Heart right ventricle (tissue), 16 donors: Measurements from ENCODE around the gene LCE1B. TPM values are rescaled to one million over a fixed set of nuclear protein-coding genes. Genes with fewer than 3 reads are reported as not detected.

ENCODE experiments used
- ATAC-seq, 8 donors: fragments of 200-7000 bp; cut with Tn5 transposase; one replicate each; pipeline ENCODE4 v1.9.1; 2020; ENCODE audit warnings: mild to moderate bottlenecking in 8 of 8, moderate library complexity in 8 of 8, moderate number of reproducible peaks in 1 of 8
- DNase-seq, 2 donors: peaks; one replicate each; pipeline ENCODE4 v3.0.0-alpha.2; 2020
- H3K27ac ChIP-seq, 10 donors: fragments of 200-600 bp; sonication (generic) in 2 of 10; one replicate each; pipeline versions ENCODE4 v1.5.0 to v1.8.0; 2020 to 2022; ENCODE audit warnings: mild to moderate bottlenecking in 3 of 10
- H3K27me3 ChIP-seq, 7 donors: fragments of 200-600 bp; one replicate each; pipeline ENCODE4 v1.8.0; 2021 to 2022; ENCODE audit warnings: mild to moderate bottlenecking in 2 of 7
- H3K36me3 ChIP-seq, 9 donors: fragments of 200-600 bp; sonication (generic) in 1 of 9; one replicate each; pipeline versions ENCODE4 v1.5.0 to v1.8.0; 2020 to 2022; ENCODE audit warnings: mild to moderate bottlenecking in 2 of 9
- H3K4me1 ChIP-seq, 9 donors: fragments of 200-600 bp; sonication (generic) in 1 of 9; one replicate each; pipeline versions ENCODE4 v1.5.0 to v1.8.0; 2020 to 2022; ENCODE audit warnings: mild to moderate bottlenecking in 4 of 9
- H3K4me3 ChIP-seq, 10 donors: fragments of 200-600 bp; sonication (generic) in 2 of 10; one replicate each; pipeline versions ENCODE4 v1.5.0 to v1.8.0; 2020 to 2022; ENCODE audit warnings: mild to moderate bottlenecking in 7 of 10, moderate library complexity in 2 of 10
- H3K9me3 ChIP-seq, 11 donors: fragments of 200-600 bp in 10 of 11; sonication (generic) in 2 of 11; one replicate each; pipeline versions ENCODE4 v1.5.0 to v1.8.0; 2013 to 2022; ENCODE audit warnings: mild to moderate bottlenecking in 2 of 11, control low read depth in 1 of 11, moderate library complexity in 1 of 11
- WGBS, 2 donors: extraction: QIAGEN DNeasy Blood & Tissue Kit; methylation state at CpG; one replicate each; pipeline ENCODE4 v1.1.7; 2013; ENCODE audit warnings: inconsistent platforms in 1 of 2; 5-methylcytosine and 5-hydroxymethylcytosine counted together
- intact Hi-C, 10 donors: fragments of 100-400 bp; cut with DNase I; formaldehyde crosslinking; loops; one replicate each; pipeline versions ENCODE4 v1.11.1 to v1.14.2; 2022
- polyA plus RNA-seq, 2 donors: library from polyadenylated mRNA; stranded (reverse); fragments of 200-250 nt; gene quantifications; one replicate each; pipeline ENCODE4 v1.2.3, GENCODE V29; 2013
- total RNA-seq, 10 donors: library from RNA; stranded (reverse); fragmentation: NEBNext Ultra II Directional in 3 of 10; extraction: Animal tissue kit (Norgen Biotek cat#: 25700) in 3 of 10; gene quantifications; one replicate each; pipeline versions ENCODE4 v1.2.1 to v1.2.4, GENCODE V29; 2021 to 2023
- TF ChIP-seq, protein P1 (sequence below), 9 donors: fragments of 200-600 bp; sonication (generic) in 2 of 9; IDR thresholded peaks; one replicate each; pipeline versions ENCODE4 v1.5.0 to v1.8.0; 2021 to 2022; ENCODE audit warnings: antibody characterized with exemption in 9 of 9, mild to moderate bottlenecking in 5 of 9, moderate library complexity in 1 of 9
- donor health status: Arrhythmogenic right ventricular cardiomyopathy.
- donor health status: ischemic (EF 13 %, LVEDD 7.1; RV severe dilation, severe dysfunction).
- donor health status: healthy with polysubstance abuse.
- donor health status: DM: no; HTN: yes; CAD: no.
- donor health status: DM: no; HTN: no; CAD: no.
- donor health status: ischemic (EF 25% LVEDD 6.9; RV normal size, moderate dysfunction).
- donor health status: ischemic (EF 25% LVEDD 5.7; RV mildly dilated, moderate dysfunction).
- donor health status: healthy.
- donor health status: DM: yes; HTN: yes; CAD: no.
- donor health status: Ischemic cardiomyopathy.
- donor health status: ischemic (EF 35%, LVEDD 5.7; RV mildly dilated, moderate dysfunction).
- donor health status: nonischemic (EF 11% LVEDD 7.7; RV severe dilation, severe dysfunction).
- donor health status: DM: yes; HTN: yes; CAD: no.
- donor health status: PGD.
- donor health status: ischemic (EF 29% LVEDD 5.4; RV normal size, mild dysfunction).
- donor health status: nonischemic (EF 23%, LVEDD 6.1; RV moderate dilation, normal function).

LCE1B gene
- total and polyA plus RNA-seq, 12 donors: not detected

DNA sequence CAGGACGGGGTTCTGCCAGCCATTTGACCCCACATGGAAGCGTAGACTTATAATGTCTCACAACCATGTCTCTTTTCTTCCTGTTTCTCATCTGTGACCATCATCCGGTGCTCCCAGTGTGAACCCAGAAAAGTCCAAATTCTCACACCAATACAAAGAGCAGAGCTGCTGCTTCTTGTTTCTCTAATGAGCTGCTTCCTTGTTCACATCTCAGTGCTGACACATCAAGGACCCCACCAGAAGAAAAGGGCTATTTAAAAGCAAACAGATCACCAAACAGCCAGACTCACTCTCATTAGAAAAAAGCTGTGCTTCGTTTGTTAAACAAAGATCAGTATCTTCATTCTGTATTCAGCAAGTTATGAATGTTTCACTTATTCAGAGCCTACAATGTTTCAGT, 16.1 kb upstream of the LCE1B start:
- H3K9me3 ChIP-seq: no peaks in the 10 kb centered on the region
- no peaks in the 10 kb centered on the region for H3K36me3 ChIP-seq
- intact Hi-C loops: no loop called here
- WGBS, 2 donors: 60 to 62% methylated on average over 4 of the region's 4 CpGs
- no peak overlapping the region for H3K4me3 ChIP-seq
- DNase-seq (no peak), ATAC-seq (no peak)
- TF ChIP-seq, protein P1, sequence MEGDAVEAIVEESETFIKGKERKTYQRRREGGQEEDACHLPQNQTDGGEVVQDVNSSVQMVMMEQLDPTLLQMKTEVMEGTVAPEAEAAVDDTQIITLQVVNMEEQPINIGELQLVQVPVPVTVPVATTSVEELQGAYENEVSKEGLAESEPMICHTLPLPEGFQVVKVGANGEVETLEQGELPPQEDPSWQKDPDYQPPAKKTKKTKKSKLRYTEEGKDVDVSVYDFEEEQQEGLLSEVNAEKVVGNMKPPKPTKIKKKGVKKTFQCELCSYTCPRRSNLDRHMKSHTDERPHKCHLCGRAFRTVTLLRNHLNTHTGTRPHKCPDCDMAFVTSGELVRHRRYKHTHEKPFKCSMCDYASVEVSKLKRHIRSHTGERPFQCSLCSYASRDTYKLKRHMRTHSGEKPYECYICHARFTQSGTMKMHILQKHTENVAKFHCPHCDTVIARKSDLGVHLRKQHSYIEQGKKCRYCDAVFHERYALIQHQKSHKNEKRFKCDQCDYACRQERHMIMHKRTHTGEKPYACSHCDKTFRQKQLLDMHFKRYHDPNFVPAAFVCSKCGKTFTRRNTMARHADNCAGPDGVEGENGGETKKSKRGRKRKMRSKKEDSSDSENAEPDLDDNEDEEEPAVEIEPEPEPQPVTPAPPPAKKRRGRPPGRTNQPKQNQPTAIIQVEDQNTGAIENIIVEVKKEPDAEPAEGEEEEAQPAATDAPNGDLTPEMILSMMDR (IDR thresholded peaks at IDR 0.05): no peak
- H3K4me1 ChIP-seq: no peaks in the 10 kb centered on the region
- peaks cover 0 to 4% (median 0%) of the 10 kb centered on the region in 7 donors for H3K27me3 ChIP-seq
- H3K27ac ChIP-seq: no peak overlapping the region

DNA sequence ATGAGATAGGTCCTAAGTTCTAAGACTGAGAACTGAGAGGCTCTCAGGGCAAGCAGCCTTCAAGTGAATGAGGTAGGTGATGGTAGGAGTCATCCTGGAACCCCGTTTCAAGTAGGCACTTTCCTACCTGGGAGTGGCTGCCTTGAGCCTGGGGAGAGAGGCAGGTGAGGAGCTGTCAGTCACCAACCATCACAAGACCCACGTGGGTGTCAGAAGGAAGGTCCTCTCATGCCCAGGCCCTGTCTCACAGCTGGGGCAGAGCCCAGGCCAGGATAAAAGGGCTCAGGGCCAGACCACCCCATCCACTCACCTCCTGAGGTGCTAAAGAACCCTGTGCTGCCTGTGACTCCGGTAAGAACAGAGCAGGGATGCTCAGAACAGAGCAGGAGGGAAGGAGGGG, 15.3 kb upstream of the LCE1B start, which contains the start of gene LCE1D:
Gene LCE1D, plus strand, starts transcription at position 301 of the 400 bp plus-strand sequence. CDS start 1,074 bp downstream, outside the sequence.
- H3K4me1 ChIP-seq: no peaks in the 10 kb centered on the region
- DNase-seq (no peak), ATAC-seq (no peak)
- H3K9me3 ChIP-seq: no peaks in the 10 kb centered on the region
- WGBS, 2 donors: 35 to 37% methylated on average over 3 of the region's 3 CpGs
- TF ChIP-seq, protein P1 (IDR thresholded peaks at IDR 0.05): no peak
- H3K36me3 ChIP-seq: no peaks in the 10 kb centered on the region
- H3K4me3 ChIP-seq: no peak within 1 kb of the TSS
- H3K27ac ChIP-seq: no peak within 1 kb of the TSS
- intact Hi-C loops: no loop called here
- H3K27me3 ChIP-seq: peaks cover 0 to 4% (median 0%) of the 10 kb centered on the region in 7 donors

DNA sequence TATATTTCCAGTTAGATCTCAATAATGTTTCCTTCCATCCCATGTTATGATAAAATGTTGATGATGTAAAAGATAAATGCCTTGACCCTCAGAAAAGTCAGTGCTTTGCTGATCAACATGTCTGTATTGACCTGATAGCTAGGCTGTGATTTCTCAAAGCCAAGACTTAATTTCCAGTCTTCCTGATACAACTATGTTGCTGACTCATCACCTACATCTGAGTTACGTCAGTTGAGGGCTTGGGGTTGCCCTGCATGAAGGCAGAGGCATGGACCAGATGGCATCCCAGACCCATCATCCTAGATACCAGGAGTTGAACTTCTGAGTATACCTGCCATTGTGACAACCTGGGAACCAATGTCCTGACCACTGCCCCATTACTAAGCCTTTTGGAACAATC, 10.4 kb upstream of the LCE1B start:
- Histone ChIP-seq H3K9me3 (no peaks in the 10 kb centered on the region), H3K36me3 (no peaks in the 10 kb centered on the region), H3K27me3 (peaks cover 0 to 4% (median 0%) of the 10 kb centered on the region in 7 donors), H3K27ac (no peak overlapping the region), H3K4me3 (no peak overlapping the region), H3K4me1 (no peaks in the 10 kb centered on the region)
- TF ChIP-seq, protein P1 (IDR thresholded peaks at IDR 0.05): no peak
- 29 to 44% methylated on average over 1 of the region's 1 CpG for WGBS, 2 donors
- intact Hi-C loops: no loop called here
- DNase-seq (no peak), ATAC-seq (no peak)

DNA sequence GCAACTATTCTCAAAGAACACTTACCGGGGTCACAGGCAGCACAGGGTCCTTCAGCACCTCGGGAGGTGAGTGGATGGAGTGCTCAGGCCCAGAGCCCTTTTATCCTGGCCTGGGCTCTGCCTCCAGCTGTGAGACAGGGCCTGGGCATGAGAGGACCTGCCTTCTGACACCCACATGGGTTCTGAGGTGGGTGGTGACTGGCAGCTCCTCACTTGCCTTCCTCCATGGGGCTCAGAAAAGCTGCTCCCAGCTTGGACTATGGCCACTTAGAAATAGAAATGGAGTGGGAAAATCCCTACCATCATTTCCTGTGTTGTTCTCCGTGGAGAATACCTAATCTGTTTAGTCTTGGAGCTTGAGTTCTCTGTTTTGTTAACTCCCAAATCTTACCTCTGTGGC, 5.2 kb upstream of the LCE1B start, which contains the start of gene LCE1C:
Gene LCE1C, minus strand, starts transcription at position 76 of the 400 bp plus-strand sequence. CDS start 1,173 bp downstream, outside the sequence.
- ATAC-seq (no peak), DNase-seq (no peak)
- Histone ChIP-seq H3K4me3 (no peak within 1 kb of the TSS), H3K27ac (no peak within 1 kb of the TSS), H3K27me3 (peaks cover 0 to 6% (median 0%) of the 10 kb centered on the region in 7 donors), H3K4me1 (no peaks in the 10 kb centered on the region), H3K36me3 (no peaks in the 10 kb centered on the region), H3K9me3 (peaks cover 0 to 4% (median 0%) of the 10 kb centered on the region in 11 donors)
- 48 to 54% methylated on average over 3 of the region's 3 CpGs for WGBS, 2 donors
- intact Hi-C loops: no loop called here
- TF ChIP-seq, protein P1 (IDR thresholded peaks at IDR 0.05): no peak
